ENCODE measurements around the gene SCNN1A. TPM values are rescaled to one million over a fixed set of nuclear protein-coding genes. Genes with fewer than 3 reads are reported as not detected.
A peak's percentile ranks its signal among the peaks of the same experiment; 100 is the strongest.
"Not testable (repeated sequence)": the region's sequence is repeated elsewhere in the genome, so short reads cannot be mapped to it uniquely, and the experiment has no call there.

Gene SCNN1A
- total RNA-seq, 1 donor = under 0.01 TPM

DNA sequence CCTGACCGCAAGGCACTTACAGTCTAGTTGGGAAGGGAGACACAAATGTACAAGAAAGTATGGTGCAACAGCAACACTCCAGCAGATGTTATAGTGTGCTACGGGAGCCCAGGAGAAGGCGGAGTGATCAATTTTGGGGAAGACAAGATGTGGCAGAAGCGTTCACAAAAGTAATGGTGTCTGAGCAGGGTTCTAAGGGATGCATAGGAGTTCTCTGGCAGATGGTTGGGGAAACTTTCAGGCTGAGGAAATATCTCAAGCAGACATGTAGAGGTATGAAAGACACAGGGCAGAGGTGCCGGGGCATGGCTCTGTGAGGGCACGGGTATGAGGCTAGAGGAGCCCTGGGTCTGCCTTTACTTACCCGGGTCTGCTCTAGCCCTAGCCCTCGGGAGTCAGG lies 28.4 kb downstream of the SCNN1A start:
- H3K4me3 ChIP-seq (ENCODE audit: low read depth, low read length) = no peak overlapping the region
- DNase-seq (ENCODE audit: low read depth) = no peak
- TF ChIP-seq, protein P1, sequence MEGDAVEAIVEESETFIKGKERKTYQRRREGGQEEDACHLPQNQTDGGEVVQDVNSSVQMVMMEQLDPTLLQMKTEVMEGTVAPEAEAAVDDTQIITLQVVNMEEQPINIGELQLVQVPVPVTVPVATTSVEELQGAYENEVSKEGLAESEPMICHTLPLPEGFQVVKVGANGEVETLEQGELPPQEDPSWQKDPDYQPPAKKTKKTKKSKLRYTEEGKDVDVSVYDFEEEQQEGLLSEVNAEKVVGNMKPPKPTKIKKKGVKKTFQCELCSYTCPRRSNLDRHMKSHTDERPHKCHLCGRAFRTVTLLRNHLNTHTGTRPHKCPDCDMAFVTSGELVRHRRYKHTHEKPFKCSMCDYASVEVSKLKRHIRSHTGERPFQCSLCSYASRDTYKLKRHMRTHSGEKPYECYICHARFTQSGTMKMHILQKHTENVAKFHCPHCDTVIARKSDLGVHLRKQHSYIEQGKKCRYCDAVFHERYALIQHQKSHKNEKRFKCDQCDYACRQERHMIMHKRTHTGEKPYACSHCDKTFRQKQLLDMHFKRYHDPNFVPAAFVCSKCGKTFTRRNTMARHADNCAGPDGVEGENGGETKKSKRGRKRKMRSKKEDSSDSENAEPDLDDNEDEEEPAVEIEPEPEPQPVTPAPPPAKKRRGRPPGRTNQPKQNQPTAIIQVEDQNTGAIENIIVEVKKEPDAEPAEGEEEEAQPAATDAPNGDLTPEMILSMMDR (IDR thresholded peaks at IDR 0.05; ENCODE audit: insufficient read depth, low read depth, low read length) = no peak

DNA sequence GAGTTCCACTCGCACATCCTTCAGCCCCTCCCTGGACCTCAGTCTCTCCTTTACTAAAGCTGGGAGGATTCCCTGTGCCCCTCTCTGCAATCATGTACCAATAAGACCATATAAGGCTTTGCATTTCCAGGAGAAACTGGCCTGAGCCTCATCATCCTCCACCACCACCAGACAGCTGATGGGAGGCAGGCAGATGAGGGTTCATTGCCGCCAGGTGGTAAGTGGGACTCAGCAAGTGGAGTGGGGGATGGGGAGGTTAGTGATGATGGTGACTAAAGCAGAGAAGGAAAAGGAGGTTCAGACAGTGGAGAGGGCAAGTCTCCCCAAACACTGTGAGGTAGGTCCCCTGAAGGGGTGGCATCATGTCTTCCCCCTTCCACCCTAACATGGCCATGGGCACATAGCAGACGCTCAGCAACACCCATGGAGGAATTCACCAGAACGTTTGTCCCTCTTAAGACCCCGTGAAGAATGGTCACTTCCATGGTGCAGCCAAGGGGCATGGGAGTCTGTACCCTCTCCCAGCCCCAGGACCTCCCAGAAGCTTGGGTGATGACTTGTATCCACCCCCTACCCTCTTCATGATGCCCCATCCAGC lies 29.0 kb downstream of the SCNN1A start:
- H3K4me3 ChIP-seq (ENCODE audit: low read depth, low read length) = no peak overlapping the region
- TF ChIP-seq, protein P1 (IDR thresholded peaks at IDR 0.05; ENCODE audit: insufficient read depth, low read depth, low read length) = no peak
- no peak for DNase-seq (ENCODE audit: low read depth)

DNA sequence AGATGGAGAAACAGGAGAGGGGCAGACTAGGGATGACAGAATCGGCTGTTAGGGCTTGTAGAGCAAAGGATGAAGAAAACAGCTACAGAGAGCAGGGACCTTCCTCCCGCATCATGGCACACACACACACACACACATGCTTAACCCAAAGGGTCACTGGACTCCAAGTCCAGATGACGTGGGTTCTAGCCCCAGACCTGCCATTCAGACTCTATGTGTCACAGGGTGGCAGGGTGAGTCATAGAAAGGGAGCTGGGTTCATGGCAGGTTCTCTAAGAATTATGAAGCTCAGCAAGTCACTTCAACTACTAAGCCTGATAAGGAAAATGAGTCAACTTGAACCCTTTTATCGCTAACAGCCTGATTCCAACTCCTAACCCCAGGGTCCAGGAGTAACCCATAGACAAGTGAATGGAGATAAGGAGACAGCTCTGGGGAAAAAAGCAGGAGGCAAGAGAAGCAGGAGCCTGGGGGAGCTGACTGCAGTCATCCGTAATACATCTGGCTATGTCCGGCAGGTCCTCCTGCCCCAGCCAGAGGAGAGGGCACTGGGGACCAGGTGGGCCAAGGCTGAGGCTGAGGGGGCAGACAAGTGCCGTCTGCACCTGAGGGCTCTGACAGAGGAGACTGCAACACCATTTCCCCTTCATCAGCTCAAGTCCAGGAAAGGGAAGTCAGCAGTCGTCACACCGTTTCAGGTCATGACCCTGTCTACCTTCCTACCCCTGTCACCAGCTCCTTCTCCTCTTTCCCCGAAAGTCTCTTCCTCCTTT lies 29.9 kb downstream of the SCNN1A start:
- no peak overlapping the region for H3K4me3 ChIP-seq (ENCODE audit: low read depth, low read length)
- TF ChIP-seq, protein P1 (IDR thresholded peaks at IDR 0.05; ENCODE audit: insufficient read depth, low read depth, low read length) = no peak
- DNase-seq (ENCODE audit: low read depth) = peak; percentile 96

DNA sequence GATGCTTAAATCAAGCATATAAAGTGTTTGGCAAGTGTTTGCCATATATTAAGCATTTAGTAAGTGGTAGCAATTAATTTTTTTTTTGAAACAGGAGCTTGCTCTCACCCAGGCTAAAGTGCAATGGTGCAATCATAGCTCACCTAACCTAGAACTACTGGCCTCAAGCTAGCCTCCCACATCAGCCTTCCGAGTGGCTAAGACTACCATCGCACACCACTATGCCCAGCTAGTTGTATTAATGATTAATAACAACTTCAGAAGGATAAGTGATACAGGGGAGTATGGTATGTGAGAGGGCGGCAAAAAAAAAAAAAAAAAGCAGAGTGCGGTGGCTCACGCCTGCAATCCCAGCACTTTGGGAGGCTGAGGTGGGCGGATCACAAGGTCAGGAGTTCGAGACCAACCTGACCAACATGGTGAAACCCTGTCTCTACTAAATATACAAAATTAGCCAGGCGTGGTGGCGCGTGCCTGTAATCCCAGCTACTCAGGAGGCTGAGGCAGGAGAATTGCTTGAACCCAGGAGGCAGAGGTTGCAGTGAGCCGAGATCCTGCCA lies 31.2 kb downstream of the SCNN1A start:
- H3K4me3 ChIP-seq (ENCODE audit: low read depth, low read length); DNase-seq (ENCODE audit: low read depth): not testable (repeated sequence)

DNA sequence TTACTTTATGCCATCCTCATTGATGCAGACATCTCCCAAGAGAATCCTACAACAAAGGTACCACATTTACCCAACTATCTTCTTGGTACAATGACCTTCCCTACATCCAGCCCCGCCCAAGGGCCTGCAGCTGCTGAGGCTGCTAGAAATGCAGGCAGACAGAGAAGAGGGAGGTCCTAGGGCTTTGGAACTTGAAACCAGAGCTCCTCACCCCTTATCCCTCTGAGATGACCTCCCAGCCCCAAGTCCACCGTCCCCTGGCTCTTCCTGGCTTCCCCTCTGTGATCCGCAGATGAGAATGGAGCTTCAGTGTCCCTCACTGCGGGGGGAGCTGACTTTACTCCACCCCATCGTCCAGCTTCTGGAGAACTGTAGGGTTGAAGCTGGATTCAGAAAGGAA lies 31.8 kb downstream of the SCNN1A start:
- peak; percentile 39 for DNase-seq (ENCODE audit: low read depth)
- no peak overlapping the region for H3K4me3 ChIP-seq (ENCODE audit: low read depth, low read length)
- TF ChIP-seq, protein P1 (IDR thresholded peaks at IDR 0.05; ENCODE audit: insufficient read depth, low read depth, low read length) = no peak

DNA sequence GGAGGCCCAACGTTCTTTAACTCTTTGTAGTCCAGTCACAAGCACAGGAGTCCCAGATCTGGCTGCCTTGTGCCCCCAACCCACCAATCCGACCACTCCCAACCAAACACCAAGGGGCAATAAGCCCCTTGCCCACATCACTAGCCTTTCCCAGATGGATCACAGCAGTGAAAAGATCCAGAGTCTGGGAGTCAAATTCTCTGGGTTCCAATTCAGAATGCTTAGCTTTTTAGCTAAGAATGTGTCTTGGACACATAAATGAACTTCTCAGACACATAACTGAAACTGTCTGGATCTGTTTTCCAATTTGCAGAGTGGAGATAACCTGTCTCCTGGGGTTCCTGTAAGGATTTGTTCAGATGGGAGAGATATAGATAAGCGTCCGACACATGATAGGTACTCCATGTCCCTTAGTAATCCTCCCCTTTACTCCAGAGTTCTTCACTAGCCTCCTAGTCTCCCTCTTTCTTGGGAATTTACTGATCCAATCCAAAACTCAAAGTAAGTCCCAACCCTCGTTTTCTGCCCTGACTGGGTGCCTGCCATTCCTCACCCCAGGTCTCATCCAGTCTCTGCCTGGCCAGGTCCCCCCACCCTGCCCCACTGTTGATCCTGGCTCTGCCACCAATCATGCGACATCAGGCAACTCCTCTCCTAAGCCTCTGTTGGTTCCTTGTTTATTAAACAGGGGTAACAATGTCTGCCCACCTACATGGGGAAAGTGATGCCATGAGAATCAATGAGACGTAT lies 33.0 kb downstream of the SCNN1A start:
- TF ChIP-seq, protein P1 (IDR thresholded peaks at IDR 0.05; ENCODE audit: insufficient read depth, low read depth, low read length) = no peak
- peak; percentile 41 for DNase-seq (ENCODE audit: low read depth)
- peak overlapping the region; percentile 94 for H3K4me3 ChIP-seq (ENCODE audit: low read depth, low read length)

Data from fibroblast of villous mesenchyme (primary cell).